ENCODE measurements around the gene KIAA0232. TPM values are rescaled to one million over a fixed set of nuclear protein-coding genes. Genes with fewer than 3 reads are reported as not detected.

KIAA0232 gene
- total and polyA plus RNA-seq, 9 of the 15 experiments (the other 6 are each of a cell fraction or from before 2014, with no cell fraction given), result 3.5 to 17.4 (median 13.0) TPM

DNA sequence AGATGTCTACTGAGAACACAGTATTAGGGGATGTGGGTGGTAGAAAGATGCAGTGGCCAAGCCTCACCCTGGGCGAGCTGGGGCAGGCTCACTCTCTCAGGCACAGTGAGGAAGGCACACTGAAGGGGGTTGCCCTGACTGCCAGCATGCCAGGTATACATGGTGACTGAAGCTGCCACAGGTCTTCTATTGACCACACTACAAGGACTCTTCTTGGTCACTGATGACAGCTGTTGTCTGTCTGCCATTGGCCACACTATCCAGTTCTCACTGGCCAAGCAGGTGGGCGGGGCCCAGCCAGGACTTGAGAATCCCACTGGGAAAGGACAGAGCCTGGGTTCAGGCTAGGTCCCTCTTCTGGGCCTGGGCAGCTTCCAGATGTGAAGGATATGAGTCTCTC lies 87.4 kb downstream of the KIAA0232 start:
- TF ChIP-seq NFE2 (IDR thresholded peaks at IDR 0.05; ENCODE audit: low read depth), result no peak
- no peak for TF ChIP-seq ESRRB (CRISPR knock-in tag; IDR thresholded peaks at IDR 0.05; ENCODE audit: borderline replicate concordance)
- TF ChIP-seq ZNF695 (CRISPR knock-in tag; IDR thresholded peaks at IDR 0.05), result no peak
- no peak for TF ChIP-seq ZNF830 (CRISPR knock-in tag; IDR thresholded peaks at IDR 0.05)
- TF ChIP-seq, protein P1, sequence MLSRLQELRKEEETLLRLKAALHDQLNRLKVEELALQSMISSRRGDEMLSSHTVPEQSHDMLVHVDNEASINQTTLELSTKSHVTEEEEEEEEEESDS (CRISPR knock-in tag; IDR thresholded peaks at IDR 0.05), result no peak
- TF ChIP-seq, protein P2, sequence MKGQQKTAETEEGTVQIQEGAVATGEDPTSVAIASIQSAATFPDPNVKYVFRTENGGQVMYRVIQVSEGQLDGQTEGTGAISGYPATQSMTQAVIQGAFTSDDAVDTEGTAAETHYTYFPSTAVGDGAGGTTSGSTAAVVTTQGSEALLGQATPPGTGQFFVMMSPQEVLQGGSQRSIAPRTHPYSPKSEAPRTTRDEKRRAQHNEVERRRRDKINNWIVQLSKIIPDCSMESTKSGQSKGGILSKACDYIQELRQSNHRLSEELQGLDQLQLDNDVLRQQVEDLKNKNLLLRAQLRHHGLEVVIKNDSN (CRISPR knock-in tag; IDR thresholded peaks at IDR 0.05), result no peak
- TF ChIP-seq JUN (IDR thresholded peaks at IDR 0.05; ENCODE audit: borderline replicate concordance, low read depth, low read length), result no peak
- TF ChIP-seq JUN (CRISPR knock-in tag; IDR thresholded peaks at IDR 0.05; ENCODE audit: borderline replicate concordance), result no peak
- TF ChIP-seq GTF2E2 (tag; IDR thresholded peaks at IDR 0.05), result no peak
- TF ChIP-seq YY1 (IDR thresholded peaks at IDR 0.05; ENCODE audit: borderline replicate concordance in 1 of 3, control insufficient read depth in 1 of 3, extremely low read depth in 1 of 3, insufficient read depth in 3 of 3, insufficient read length in 1 of 3, insufficient replicate concordance in 2 of 3, low read depth in 1 of 3, low read length in 2 of 3), result no peak
- no peak for TF ChIP-seq ZNF717 (CRISPR knock-in tag; IDR thresholded peaks at IDR 0.05)
- TF ChIP-seq, protein P3, sequence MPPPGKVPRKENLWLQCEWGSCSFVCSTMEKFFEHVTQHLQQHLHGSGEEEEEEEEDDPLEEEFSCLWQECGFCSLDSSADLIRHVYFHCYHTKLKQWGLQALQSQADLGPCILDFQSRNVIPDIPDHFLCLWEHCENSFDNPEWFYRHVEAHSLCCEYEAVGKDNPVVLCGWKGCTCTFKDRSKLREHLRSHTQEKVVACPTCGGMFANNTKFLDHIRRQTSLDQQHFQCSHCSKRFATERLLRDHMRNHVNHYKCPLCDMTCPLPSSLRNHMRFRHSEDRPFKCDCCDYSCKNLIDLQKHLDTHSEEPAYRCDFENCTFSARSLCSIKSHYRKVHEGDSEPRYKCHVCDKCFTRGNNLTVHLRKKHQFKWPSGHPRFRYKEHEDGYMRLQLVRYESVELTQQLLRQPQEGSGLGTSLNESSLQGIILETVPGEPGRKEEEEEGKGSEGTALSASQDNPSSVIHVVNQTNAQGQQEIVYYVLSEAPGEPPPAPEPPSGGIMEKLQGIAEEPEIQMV (tag; conservative IDR thresholded peaks at IDR 0.05; ENCODE audit: low read depth), result no peak
- in situ Hi-C loops (cut with MboI), result loop anchor here (5.0 kb wide), 1 partner anchor 148 kb away; no protein-coding TSS in a partner anchor
- Histone ChIP-seq H3K4me2 (ENCODE audit: insufficient read depth, low read length) (no peak overlapping the region), H3K27me3 (ENCODE audit: control insufficient read depth in 2 of 2, insufficient read depth in 2 of 2, low read length in 2 of 2) (no peaks in the 10 kb centered on the region), H3K9ac (ENCODE audit: insufficient read depth in 1 of 2, low read depth in 2 of 2, low read length in 2 of 2) (no peak overlapping the region), H4K20me1 (replicated peaks; ENCODE audit: control insufficient read depth, insufficient read depth, low read length) (peaks cover 5% of the 10 kb centered on the region), H3K4me3 (no peak overlapping the region), H3K27ac (ENCODE audit: extremely low read depth, low read depth, low read length) (no peak overlapping the region), H2AFZ (ENCODE audit: low read depth, low read length) (no peak overlapping the region), H3K36me3 (ENCODE audit: control insufficient read depth, insufficient read depth, low read length) (peaks cover 72% of the 10 kb centered on the region), H3K4me1 (replicated peaks in 1 of 2; ENCODE audit: control insufficient read depth in 2 of 2, insufficient read depth in 2 of 2, low read length in 2 of 2) (no peaks in the 10 kb centered on the region; a peak in 1 of 5 replicates), H3K9me3 (replicated peaks; ENCODE audit: control insufficient read depth, insufficient read depth, low read depth, low read length) (no peaks in the 10 kb centered on the region), H3K9me1 (ENCODE audit: control insufficient read depth, insufficient read depth, low read length) (no peaks in the 10 kb centered on the region), H3K79me2 (ENCODE audit: control insufficient read depth, insufficient read depth, low read length) (0 out of 3 replicates have a peak, but pooled peaks cover 7% of the 10 kb centered on the region)
- ChIA-PET POLR2A (no interaction called here), CTCF (ENCODE audit: low intra/inter-chr PET ratio) (no interaction called here)
- WGBS (ENCODE audit: insufficient coverage, low coverage, missing lambda C conversion rate), result 92% methylated on average over 2 of the region's 2 CpGs
- DNase-seq (ENCODE audit: extremely low read depth in 1 of 4, low spot score in 3 of 4) (peak in 2 of 4 experiments; percentile 26 to 27), ATAC-seq (0 out of 3 replicates have a peak, but pooled peaks have one; percentile 21), FAIRE-seq (no peak)
- intact Hi-C loops (cut with micrococcal nuclease), result no loop called here
- BruUV-seq (replicated peaks), result no TSS peak

All from K562 (cell line).